Neutrophil (primary cell): Measurements from ENCODE around the gene BMP8A.
"Not testable (repeated sequence)": the region's sequence is repeated elsewhere in the genome, so short reads cannot be mapped to it uniquely, and the experiment has no call there.

Experiments used
- H3K27ac ChIP-seq: fragments of 200-600 bp; sonication (generic); 2 replicates; pipeline ENCODE4 v1.5.1; 2016; ENCODE audit warnings: mild to moderate bottlenecking, moderate library complexity
- H3K27me3 ChIP-seq: fragments of 200-600 bp; sonication (generic); 2 replicates; pipeline ENCODE4 v1.6.0; 2016; ENCODE audit warnings: mild to moderate bottlenecking
- H3K36me3 ChIP-seq: fragments of 200-600 bp; sonication (generic); 2 replicates; pipeline ENCODE4 v1.5.1; 2017
- H3K4me1 ChIP-seq, 2 experiments: fragments of 200-600 bp in 1 of 2; sonication (generic) in 1 of 2; 1 replicate in 1 of 2; 2 replicates in 1 of 2; pipeline versions ENCODE4 v1.5.1 to v1.6.1; 2013 to 2016; ENCODE audit warnings: low read depth in 1 of 2, low read length in 1 of 2, mild to moderate bottlenecking in 1 of 2, moderate library complexity in 1 of 2; ENCODE audit not compliant: control insufficient read depth in 1 of 2, insufficient read depth in 1 of 2
- H3K4me3 ChIP-seq, 2 experiments: fragments of 200-600 bp in 1 of 2; sonication (generic) in 1 of 2; 1 replicate in 1 of 2; 2 replicates in 1 of 2; pipeline ENCODE4 v1.5.1; 2013 to 2016; ENCODE audit warnings: low read depth in 1 of 2, low read length in 1 of 2, mild to moderate bottlenecking in 1 of 2, moderate library complexity in 1 of 2
- H3K9me3 ChIP-seq: fragments of 200-600 bp; sonication (generic); 2 replicates; pipeline ENCODE4 v1.5.1; 2016
- CTCF ChIP-seq: fragments of 200-600 bp; sonication (generic); IDR thresholded peaks from 2 replicates; pipeline ENCODE4 v1.5.1; 2016; ENCODE audit warnings: antibody characterized with exemption

Gene BMP8A

GRCh38 chr1:39526466-39527189 is 35.2 kb downstream of the BMP8A start:
- peaks cover 9% of the 10 kb centered on the region for H3K36me3 ChIP-seq
- H3K27ac ChIP-seq, result no peak overlapping the region
- H3K27me3 ChIP-seq, result no peaks in the 10 kb centered on the region
- H3K9me3 ChIP-seq, result no peaks in the 10 kb centered on the region
- H3K4me1 ChIP-seq, result peaks cover 0 to 7% of the 10 kb centered on the region in 2 experiments
- H3K4me3 ChIP-seq, result no peak overlapping the region
- no peak for TF ChIP-seq CTCF

- not testable (repeated sequence) for H3K4me1 ChIP-seq, H3K27ac ChIP-seq, H3K9me3 ChIP-seq, H3K36me3 ChIP-seq, H3K4me3 ChIP-seq, H3K27me3 ChIP-seq
Measured at GRCh38 chr1:39527190-39527579, 35.7 kb downstream of the BMP8A start.

GRCh38 chr1:39528082-39528481 is 36.6 kb downstream of the BMP8A start:
- H3K27me3 ChIP-seq, result no peaks in the 10 kb centered on the region
- H3K9me3 ChIP-seq, result no peaks in the 10 kb centered on the region
- H3K4me1 ChIP-seq, result peaks cover 0 to 7% of the 10 kb centered on the region in 2 experiments
- H3K4me3 ChIP-seq, result no peak overlapping the region
- TF ChIP-seq CTCF, result no peak
- H3K36me3 ChIP-seq, result peaks cover 9% of the 10 kb centered on the region
- H3K27ac ChIP-seq, result no peak overlapping the region

GRCh38 chr1:39529901-39530535 is 38.6 kb downstream of the BMP8A start:
- Histone ChIP-seq H3K27ac (no peak overlapping the region), H3K27me3 (no peaks in the 10 kb centered on the region), H3K36me3 (peaks cover 9% of the 10 kb centered on the region), H3K4me1 (peaks cover 0 to 7% of the 10 kb centered on the region in 2 experiments), H3K4me3 (no peak overlapping the region), H3K9me3 (no peaks in the 10 kb centered on the region)
- TF ChIP-seq CTCF, result no peak

GRCh38 chr1:39531526-39531925 is 40.1 kb downstream of the BMP8A start:
- Histone ChIP-seq H3K4me1 (peaks cover 0 to 7% of the 10 kb centered on the region in 2 experiments), H3K27ac (no peak overlapping the region), H3K9me3 (no peaks in the 10 kb centered on the region), H3K27me3 (no peaks in the 10 kb centered on the region), H3K36me3 (peaks cover 9% of the 10 kb centered on the region), H3K4me3 (no peak overlapping the region)
- TF ChIP-seq CTCF, result no peak

- no peak for TF ChIP-seq CTCF
- Histone ChIP-seq H3K36me3 (no peaks in the 10 kb centered on the region), H3K9me3 (no peaks in the 10 kb centered on the region), H3K4me1 (peaks cover 0 to 7% of the 10 kb centered on the region in 2 experiments), H3K27ac (no peak overlapping the region), H3K27me3 (no peaks in the 10 kb centered on the region), H3K4me3 (no peak overlapping the region)
Measured at GRCh38 chr1:39533442-39533841, 42.0 kb downstream of the BMP8A start.
